Thymus (tissue), 11 donors: ENCODE measurements around the gene CHD9NB. TPM values are rescaled to one million over a fixed set of nuclear protein-coding genes. Genes with fewer than 3 reads are reported as not detected.
A peak's percentile ranks its signal among the peaks of the same experiment; 100 is the strongest.
"Not testable (repeated sequence)": the region's sequence is repeated elsewhere in the genome, so short reads cannot be mapped to it uniquely, and the experiment has no call there.

Experiments
- DNase-seq, 9 donors: peaks; one replicate each; pipeline ENCODE4 v3.0.0-alpha.2; 2013; ENCODE audit warnings: low spot score in 9 of 9, low read depth in 6 of 9, missing footprints in 1 of 9
- H3K27ac ChIP-seq, 2 donors: one replicate each; pipeline ENCODE4 v1.5.1; 2013; ENCODE audit warnings: control low read depth in 1 of 2, low read depth in 1 of 2, low read length in 1 of 2, mild to moderate bottlenecking in 1 of 2, moderate library complexity in 1 of 2
- H3K27me3 ChIP-seq, 2 donors: one replicate each; pipeline ENCODE4 v1.5.1; 2013; ENCODE audit warnings: low read length in 1 of 2; ENCODE audit not compliant: control insufficient read depth in 2 of 2, insufficient read depth in 1 of 2
- H3K36me3 ChIP-seq, 2 donors: one replicate each; pipeline ENCODE4 v1.5.1; 2013; ENCODE audit warnings: low read length in 1 of 2, mild to moderate bottlenecking in 1 of 2, moderate library complexity in 1 of 2; ENCODE audit not compliant: control insufficient read depth in 2 of 2, insufficient read depth in 2 of 2
- H3K4me1 ChIP-seq, 2 donors: one replicate each; pipeline ENCODE4 v1.5.1; 2013; ENCODE audit warnings: low read length in 2 of 2; ENCODE audit not compliant: control insufficient read depth in 2 of 2, insufficient read depth in 2 of 2
- H3K4me3 ChIP-seq, 2 donors: one replicate each; pipeline ENCODE4 v1.5.1; 2013; ENCODE audit warnings: low read length in 2 of 2, control low read depth in 1 of 2, mild to moderate bottlenecking in 1 of 2
- H3K9me3 ChIP-seq, 2 donors: one replicate each; pipeline ENCODE4 v1.5.1; 2013; ENCODE audit warnings: low read length in 1 of 2, mild to moderate bottlenecking in 1 of 2; ENCODE audit not compliant: control insufficient read depth in 2 of 2, insufficient read depth in 1 of 2
- WGBS: extraction: QIAGEN DNeasy Blood & Tissue Kit; methylation state at CpG from one replicate; pipeline ENCODE4 v1.1.7; 2013; 5-methylcytosine and 5-hydroxymethylcytosine counted together
- polyA plus RNA-seq: library from polyadenylated mRNA; stranded (reverse); fragments of 200-250 nt; gene quantifications from one replicate; pipeline ENCODE4 v1.2.3, GENCODE V29; 2013
- total RNA-seq: library from RNA; stranded (reverse); fragments of 120-200 nt; gene quantifications from one replicate; pipeline ENCODE4 v1.2.4, GENCODE V29; 2013
- donor health status: healthy.

Gene CHD9NB
- total and polyA plus RNA-seq, 2 donors, result 0.42 to 0.84 TPM

DNA sequence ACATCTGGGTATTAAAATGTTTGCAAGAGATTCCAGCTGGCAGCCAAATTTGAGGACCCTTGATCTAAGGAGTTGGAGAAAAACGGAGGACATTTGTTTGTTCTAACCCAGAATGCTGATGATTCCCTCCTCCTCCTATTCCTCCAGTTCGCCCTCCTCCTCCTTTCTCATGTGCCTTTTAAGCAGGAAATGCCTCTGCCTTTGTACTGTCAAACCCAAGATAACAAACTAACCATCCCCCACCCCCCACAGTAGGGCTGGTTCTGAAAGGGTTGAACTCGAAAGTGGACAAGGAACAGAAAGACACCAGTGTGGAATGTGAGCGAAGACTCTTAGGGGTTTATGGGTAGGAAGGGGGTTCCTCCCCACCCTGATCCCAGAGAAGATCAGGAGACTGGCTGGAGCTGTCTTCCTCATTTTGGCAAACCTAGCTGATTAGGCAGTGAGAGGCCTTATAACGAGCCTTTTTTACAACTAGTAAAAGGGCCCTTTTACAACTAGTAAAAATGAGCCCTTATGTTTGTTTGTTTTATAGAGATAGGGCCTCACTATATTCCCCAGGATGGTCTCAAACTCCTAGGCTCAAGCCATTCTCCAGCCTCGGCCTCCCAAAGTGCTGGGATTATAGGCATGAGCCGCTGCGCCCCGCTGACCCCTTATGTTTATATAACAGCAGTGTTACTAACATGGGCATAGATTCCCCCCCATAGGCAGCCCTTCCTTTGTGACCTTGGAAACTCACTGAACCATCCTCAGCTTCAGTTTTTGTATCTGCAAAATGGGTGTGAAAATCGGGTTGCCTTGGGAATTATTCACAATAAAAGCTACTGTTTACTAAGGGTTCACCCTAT is 3.1 kb upstream of the CHD9NB start:
- Histone ChIP-seq H3K4me1 (peaks cover 9 to 21% of the 10 kb centered on the region in 2 donors), H3K9me3 (no peaks in the 10 kb centered on the region), H3K27me3 (no peaks in the 10 kb centered on the region), H3K4me3 (peak overlapping the region; percentile 67 to 72), H3K36me3 (no peaks in the 10 kb centered on the region), H3K27ac (peak overlapping the region in 1 of 2 donors; percentile 55)
- 58% methylated on average over 10 of the region's 10 CpGs for WGBS
- DNase-seq, result peak in 3 of 9 donors; percentile 31 to 66 (median 47)

DNA sequence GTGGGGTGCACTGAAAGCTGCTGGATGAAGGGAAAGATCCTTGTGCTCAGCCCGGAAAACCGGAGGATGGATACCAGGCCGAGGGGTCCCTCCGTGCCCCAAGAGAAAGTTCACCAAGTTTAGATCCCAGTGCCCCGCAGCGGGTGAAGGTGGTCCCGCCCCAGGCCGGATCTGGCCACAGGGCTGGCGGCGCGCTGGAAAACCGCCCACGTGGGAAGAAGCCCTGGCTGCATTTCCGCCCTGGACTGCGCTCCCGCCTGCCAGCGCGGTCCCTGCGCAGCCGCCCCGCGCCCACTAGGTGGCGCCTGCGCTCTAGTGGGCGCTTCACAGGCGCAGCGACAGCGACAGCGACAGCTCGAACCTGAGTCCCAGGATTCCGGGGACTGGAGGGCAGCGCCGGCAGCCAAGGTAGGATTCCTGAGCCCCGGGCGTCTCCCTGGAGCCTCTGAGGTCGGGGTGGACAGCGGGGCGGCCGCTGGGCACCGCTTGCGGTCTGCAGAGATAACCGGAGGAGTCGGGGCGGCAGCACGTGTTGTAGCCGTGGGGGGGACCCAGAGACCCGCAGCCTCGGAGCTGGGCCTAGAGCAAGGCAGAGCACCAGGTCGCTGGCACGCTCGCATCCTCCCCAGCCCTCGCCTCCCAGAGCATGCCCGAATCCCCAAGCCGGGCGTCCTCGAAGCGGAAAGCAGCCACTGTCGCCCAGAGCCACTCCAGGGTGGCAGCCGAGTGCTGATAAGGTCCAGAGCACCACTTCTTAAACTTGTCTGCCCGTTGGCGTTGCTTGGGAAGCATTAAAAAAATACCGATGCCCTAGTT is 2.2 kb upstream of the CHD9NB start, which contains the start of gene CHD9:
CHD9 (plus strand) TSS at position 322 of the 816 bp plus-strand sequence. CDS start 101,099 bp downstream, outside the sequence.
- DNase-seq, result peak; percentile 65 to 92 (median 81)
- Histone ChIP-seq H3K36me3 (no peaks in the 10 kb centered on the region), H3K9me3 (no peaks in the 10 kb centered on the region), H3K4me3 (peak within 1 kb of the TSS; percentile 67 to 72), H3K4me1 (peaks cover 9 to 21% of the 10 kb centered on the region in 2 donors), H3K27me3 (no peaks in the 10 kb centered on the region), H3K27ac (peak within 1 kb of the TSS; percentile 38 to 55)
- WGBS, result under 1% methylated on average over 62 of the region's 62 CpGs

DNA sequence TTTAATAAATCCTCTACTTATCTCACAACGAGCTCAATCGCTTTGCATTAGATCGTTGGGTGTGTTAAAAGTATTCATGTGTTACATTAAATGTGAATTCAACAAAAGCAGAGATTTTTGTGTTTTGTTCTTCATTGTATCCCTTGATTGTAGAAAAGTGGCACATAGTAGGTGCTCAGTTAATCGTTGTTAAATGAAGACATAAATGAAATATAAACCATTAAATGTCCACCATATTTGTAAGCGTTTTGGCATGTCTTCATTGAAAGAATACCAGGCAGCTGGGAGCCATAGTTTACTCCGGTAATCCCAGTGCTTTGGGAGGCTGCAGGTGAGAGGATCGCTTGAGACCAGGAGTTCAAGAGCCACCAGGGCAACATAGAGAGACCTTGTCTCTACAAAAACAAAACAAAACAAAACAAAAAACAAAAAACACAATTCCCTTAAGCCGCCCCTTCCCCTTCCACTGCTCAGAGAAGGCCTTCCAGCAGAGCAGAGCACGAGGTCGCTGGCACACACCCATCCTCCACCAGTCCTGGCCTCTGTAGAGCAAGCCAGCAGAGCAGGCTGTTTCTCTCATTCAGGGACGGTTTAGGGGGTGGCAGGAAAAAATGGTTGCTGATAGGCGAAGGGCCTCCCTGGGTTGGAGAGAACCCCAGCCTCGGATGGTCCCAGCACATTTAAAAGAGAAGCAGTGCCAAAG is 1.4 kb upstream of the CHD9NB start:
- Histone ChIP-seq H3K4me3 (peak overlapping the region; percentile 67 to 72), H3K4me1 (peaks cover 9 to 21% of the 10 kb centered on the region in 2 donors), H3K27ac (no peak overlapping the region), H3K27me3 (no peaks in the 10 kb centered on the region), H3K36me3 (no peaks in the 10 kb centered on the region), H3K9me3 (no peaks in the 10 kb centered on the region)
- WGBS, result 62% methylated on average over 13 of the region's 13 CpGs
- peak in 3 of 9 donors; percentile 12 to 52 (median 30) for DNase-seq

GRCh38 chr16:53051255-53051654 is 1.4 kb downstream of the CHD9NB start:
- not testable (repeated sequence) for H3K4me3 ChIP-seq, DNase-seq, H3K27me3 ChIP-seq, H3K27ac ChIP-seq, H3K9me3 ChIP-seq, H3K36me3 ChIP-seq
- WGBS, result 94% methylated on average over 4 of the region's 4 CpGs
- peaks cover 9 to 16% of the 10 kb centered on the region in 2 donors for H3K4me1 ChIP-seq

GRCh38 chr16:53048139-53048915 is 4.4 kb downstream of the CHD9NB start:
- Histone ChIP-seq H3K27me3 (peaks cover 0 to 2% of the 10 kb centered on the region in 2 donors), H3K4me3 (no peak overlapping the region), H3K9me3 (no peaks in the 10 kb centered on the region), H3K27ac (no peak overlapping the region), H3K36me3 (no peaks in the 10 kb centered on the region), H3K4me1 (peaks cover 0 to 2% of the 10 kb centered on the region in 2 donors)
- DNase-seq, result no peak
- over 99% methylated on average over 4 of the region's 4 CpGs for WGBS

DNA sequence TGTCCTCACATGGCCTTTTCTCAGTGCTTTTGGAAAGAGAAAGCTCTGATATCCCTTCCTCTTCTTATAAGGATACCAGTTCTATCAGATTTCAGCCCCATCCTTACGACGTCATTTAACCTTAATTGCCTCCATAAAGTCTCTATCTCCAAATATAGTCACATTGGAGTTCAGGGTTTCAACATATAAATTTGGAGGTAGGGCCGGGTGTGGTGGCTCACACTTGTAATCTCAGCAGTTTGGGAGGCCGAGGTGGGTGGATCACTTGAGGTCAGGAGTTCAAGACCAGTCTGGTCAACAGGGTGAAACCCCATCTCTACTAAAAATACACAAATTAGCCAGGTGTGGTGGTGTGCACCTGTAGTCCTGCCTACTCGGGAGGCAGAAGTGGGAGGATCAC is 5.2 kb downstream of the CHD9NB start:
- WGBS, result 98% methylated on average over 5 of the region's 5 CpGs

DNA sequence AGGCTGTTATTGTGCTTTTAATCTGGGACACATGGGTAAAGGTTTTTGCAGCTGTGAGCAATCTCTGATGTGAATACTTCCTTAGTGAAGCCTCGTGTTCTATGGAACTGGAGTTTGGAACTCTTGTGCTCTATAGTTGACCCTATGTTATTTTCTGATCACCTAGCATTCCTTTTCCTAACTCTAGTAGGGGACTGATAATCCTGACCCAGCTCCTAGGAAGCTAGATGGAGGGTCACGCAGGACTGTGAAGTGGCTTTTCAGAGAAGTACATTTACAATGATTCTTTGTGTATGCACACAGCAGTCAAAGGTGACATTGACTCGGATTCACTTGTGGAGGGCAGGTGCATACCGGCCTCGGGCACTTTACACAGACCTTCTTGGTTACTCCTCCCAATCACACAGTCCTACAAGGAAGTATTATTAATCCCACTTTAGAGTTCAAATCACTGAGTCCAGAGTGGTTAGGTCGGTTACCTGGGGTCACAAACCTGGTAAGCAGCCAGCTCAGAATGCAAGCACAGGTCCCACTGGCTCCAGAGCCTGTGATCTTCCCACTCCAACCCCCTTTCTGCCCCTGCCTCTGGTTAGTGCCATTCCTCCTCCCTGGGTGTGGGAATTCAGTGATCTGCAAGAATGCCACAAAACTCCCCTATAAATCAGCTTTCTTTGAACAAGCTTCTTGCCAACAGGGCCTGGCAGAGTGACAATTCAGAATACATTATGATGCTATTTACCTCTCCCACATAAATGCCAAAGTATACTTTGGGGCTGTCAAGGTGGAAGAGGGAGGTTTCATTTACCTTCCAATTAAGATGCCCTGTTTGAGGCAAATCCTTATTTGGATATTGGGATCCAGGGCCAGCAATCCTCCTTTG is 7.1 kb downstream of the CHD9NB start:
- Histone ChIP-seq H3K4me1 (peaks cover 2 to 7% of the 10 kb centered on the region in 2 donors), H3K9me3 (no peaks in the 10 kb centered on the region), H3K27me3 (peaks cover 0 to 2% of the 10 kb centered on the region in 2 donors), H3K4me3 (no peak overlapping the region), H3K27ac (no peak overlapping the region), H3K36me3 (no peaks in the 10 kb centered on the region)
- WGBS, result 90% methylated on average over 6 of the region's 6 CpGs
- no peak for DNase-seq

More for the DNA sequence above, 5.2 kb downstream of the CHD9NB start:
- H3K36me3 ChIP-seq, H3K4me3 ChIP-seq, H3K9me3 ChIP-seq, H3K4me1 ChIP-seq, DNase-seq, H3K27ac ChIP-seq, H3K27me3 ChIP-seq: not testable (repeated sequence)
